Astrocyte of the spinal cord (primary cell): ENCODE results near the gene SNRPF.
"Not testable (repeated sequence)": the region's sequence is repeated elsewhere in the genome, so short reads cannot be mapped to it uniquely, and the experiment has no call there.

Source experiments
- DNase-seq: peaks from one replicate; pipeline ENCODE4 v3.0.0; 2011; ENCODE audit warnings: low read depth, low spot score
- H3K4me3 ChIP-seq: 2 replicates; pipeline ENCODE4 v1.5.1; 2011; ENCODE audit warnings: low read depth, mild to moderate bottlenecking, low read length, moderate library complexity
- CTCF ChIP-seq: IDR thresholded peaks from 2 replicates; pipeline ENCODE4 v1.5.1; 2012; ENCODE audit warnings: low read depth, mild to moderate bottlenecking, low read length, inconsistent platforms
- in situ Hi-C: cut with HindIII; loops from 2 replicates; pipeline ENCODE4 v1.10.0; 2017; ENCODE audit warnings: low sequenced_read_pairs

SNRPF gene

DNA sequence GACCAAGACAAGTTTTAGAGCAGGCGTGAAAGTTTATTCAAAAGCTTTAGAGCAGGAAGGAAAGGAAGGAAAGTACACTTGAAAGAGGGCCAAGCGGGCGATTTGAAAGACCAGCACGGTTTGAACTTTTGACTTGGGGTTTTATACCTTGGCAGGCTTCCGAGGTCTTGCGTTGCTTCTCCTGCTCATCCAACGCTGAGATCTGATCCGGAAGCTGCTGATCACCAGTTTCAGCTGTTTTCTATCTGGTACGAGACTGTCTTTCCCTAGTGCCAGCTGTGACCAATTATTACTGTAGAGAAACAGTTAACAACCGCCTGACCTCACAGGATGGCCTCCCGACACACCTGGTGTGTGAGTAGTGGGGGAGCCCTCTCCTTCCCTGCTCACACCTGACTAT is 20.6 kb upstream of the SNRPF start:
- no peak for TF ChIP-seq CTCF
- in situ Hi-C loops = no loop called here
- H3K4me3 ChIP-seq = no peak overlapping the region
- peak; percentile 58 for DNase-seq

DNA sequence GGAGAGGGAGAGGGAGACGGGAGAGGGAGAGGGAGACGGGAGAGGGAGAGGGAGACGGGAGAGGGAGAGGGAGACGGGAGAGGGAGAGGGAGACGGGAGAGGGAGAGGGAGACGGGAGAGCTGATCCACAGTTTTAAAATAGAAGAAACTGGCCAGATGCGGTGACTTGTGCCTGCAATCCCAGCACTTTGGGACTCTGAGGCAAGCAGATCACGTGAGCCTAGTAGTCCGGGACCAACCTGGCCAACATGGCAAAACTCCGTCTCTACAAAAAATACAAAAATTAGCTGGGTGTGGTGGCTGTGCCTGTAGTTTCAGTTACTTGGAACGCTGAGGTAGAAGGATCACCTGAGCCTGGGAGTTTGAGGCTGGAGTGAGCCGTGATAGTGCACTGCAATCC is 16.3 kb upstream of the SNRPF start:
- DNase-seq, H3K4me3 ChIP-seq, in situ Hi-C loops: not testable (repeated sequence)

DNA sequence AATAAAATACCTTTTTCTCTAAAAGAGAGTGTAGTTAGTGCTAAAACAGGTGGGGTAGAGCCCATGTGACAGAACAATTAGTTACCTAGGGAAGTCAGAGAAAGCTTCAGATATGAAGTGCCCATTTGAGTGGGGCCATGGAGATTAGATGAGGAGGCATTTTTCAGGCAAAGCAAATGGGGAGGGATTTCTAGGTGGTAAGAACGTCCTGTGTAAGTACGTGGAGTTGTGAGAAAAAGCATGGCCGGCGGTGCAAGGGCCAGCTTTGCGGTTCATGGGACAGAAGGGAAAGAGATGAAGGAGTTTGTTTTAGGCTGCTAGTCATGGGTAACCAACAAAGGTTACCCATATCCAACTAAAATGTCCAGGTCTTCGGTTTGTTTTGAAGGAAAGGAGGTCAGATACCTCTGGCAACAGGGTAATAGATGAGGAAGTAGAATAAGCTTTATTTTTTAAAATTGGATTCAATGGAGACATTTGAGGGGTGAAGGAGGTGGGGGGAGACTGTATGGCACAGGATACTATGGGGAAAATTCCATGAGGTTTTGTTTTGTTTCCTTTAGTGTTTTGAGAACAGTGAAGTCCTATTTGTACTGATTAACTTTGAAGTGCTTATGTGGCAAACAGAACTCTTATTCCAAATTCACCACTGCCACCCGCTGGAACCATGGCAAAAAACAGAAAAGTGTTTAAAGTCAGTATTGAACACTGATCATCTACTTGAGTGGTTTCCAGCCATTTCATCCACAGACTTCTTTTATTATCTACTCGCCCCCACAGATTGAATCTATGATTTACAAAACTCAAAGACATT is 10.0 kb upstream of the SNRPF start:
- peak; percentile 55 for DNase-seq
- in situ Hi-C loops = no loop called here
- peak; percentile 40 for TF ChIP-seq CTCF
- no peak overlapping the region for H3K4me3 ChIP-seq

DNA sequence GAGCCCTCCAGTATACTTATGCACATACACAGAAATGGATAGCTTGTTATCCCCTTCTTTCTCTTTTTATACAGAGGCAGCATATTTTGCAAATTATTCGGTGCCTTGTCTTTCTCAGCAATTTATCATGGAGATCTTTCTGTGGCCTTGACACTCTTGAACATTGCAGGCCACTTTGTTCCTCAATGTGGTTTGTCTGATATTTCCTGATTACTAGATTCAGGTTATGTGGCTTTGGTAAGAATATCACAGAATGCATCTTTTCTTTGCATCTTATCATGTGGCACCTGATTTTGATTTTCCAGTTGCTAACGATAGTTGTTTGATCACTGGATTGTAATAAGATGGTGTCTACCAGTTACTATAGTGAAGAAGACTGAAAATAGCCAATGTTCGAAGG is 7.1 kb upstream of the SNRPF start:
- no peak overlapping the region for H3K4me3 ChIP-seq
- no peak for TF ChIP-seq CTCF
- in situ Hi-C loops = no loop called here
- DNase-seq = no peak

- TF ChIP-seq CTCF = no peak
- in situ Hi-C loops = no loop called here
- no peak for DNase-seq
- H3K4me3 ChIP-seq = no peak overlapping the region
These were observed 6.6 kb upstream of the SNRPF start for GRCh38 chr12:95852133-95852532.

GRCh38 chr12:95857156-95857555 is 1.6 kb upstream of the SNRPF start:
- H3K4me3 ChIP-seq = no peak overlapping the region
- no peak for DNase-seq
- in situ Hi-C loops = no loop called here
- TF ChIP-seq CTCF = no peak

DNA sequence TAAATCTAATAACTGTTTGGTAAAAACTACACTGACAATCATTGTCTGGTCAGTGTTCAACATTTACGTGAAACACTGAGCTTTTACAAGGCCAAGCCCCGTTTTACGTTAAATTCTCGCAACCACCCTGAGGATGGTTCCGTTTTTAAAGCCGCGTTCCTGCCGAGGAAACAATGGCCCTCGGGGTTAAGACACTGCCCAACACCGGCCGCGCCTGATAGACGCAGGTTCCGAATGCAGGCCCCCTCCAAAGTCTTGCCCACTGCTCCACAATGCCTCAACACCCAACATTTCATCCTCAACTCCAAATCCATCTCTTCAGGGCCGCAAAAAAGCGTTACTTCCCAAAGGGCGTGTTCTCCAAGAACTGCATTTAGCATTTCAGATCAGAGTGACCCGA is 953 bp upstream of the SNRPF start:
- in situ Hi-C loops = no loop called here

More for the DNA sequence above, 953 bp upstream of the SNRPF start:
- H3K4me3 ChIP-seq = no peak overlapping the region
- TF ChIP-seq CTCF = no peak
- DNase-seq = no peak
